K562 (cell line): ENCODE results near the gene DUOXA2. TPM values are rescaled to one million over a fixed set of nuclear protein-coding genes. Genes with fewer than 3 reads are reported as not detected.

Source experiments
- ATAC-seq: fragments of 200-7000 bp; cut with Tn5 transposase; 3 replicates; pipeline ENCODE4 v1.9.1; 2020; ENCODE audit warnings: moderate library complexity
- BruUV-seq: library from RNA; stranded (reverse); fragments of 400-500 nt; replicated peaks from 2 replicates; lab custom pipeline; 2021; lab: Mats Ljungman, UMichigan
- CTCF ChIA-PET: fragments of 300-600 bp; formaldehyde crosslinking; extraction: SDS; loops from one replicate; lab custom pipeline; 2021; ENCODE audit warnings: low intra/inter-chr PET ratio; lab: Yijun Ruan, JAX
- POLR2A ChIA-PET: fragments of 300-600, 350-650 bp; sonication (Branson Sonifier 250); formaldehyde crosslinking; extraction: SDS; loops from one replicate; lab custom pipeline; 2021; ENCODE audit warnings: antibody characterized with exemption, inconsistent platforms; lab: Yijun Ruan, JAX
- DNase-seq, 4 experiments: peaks; one replicate each; pipeline versions ENCODE4 v3.0.0 to v3.0.0-alpha.2; 2011 to 2018; ENCODE audit warnings: low spot score in 3 of 4, mixed read lengths in 3 of 4; ENCODE audit errors: extremely low read depth in 1 of 4
- FAIRE-seq: peaks from 2 replicates; lab custom pipeline; 2011; peaks lifted over from hg19 to GRCh38; lab: Jason Lieb, UNC
- H2AFZ ChIP-seq: 2 replicates; pipeline ENCODE4 v1.6.0; 2011; ENCODE audit warnings: low read depth, low read length, control low read depth, inconsistent platforms
- H3K27ac ChIP-seq: fragments of 200-600 bp; 3 replicates; pipeline ENCODE4 v1.8.0; 2011; ENCODE audit warnings: low read depth, mild to moderate bottlenecking, control low read depth, inconsistent platforms, low read length, moderate library complexity, mixed read lengths; ENCODE audit errors: extremely low read depth
- H3K27me3 ChIP-seq, 2 experiments: fragments of 300-600 bp in 1 of 2; 2 replicates in 1 of 2; 3 replicates in 1 of 2; pipeline versions ENCODE4 v1.6.0 to v1.8.0; 2011; ENCODE audit warnings: inconsistent platforms in 2 of 2, low read length in 2 of 2, mild to moderate bottlenecking in 1 of 2, mixed read lengths in 1 of 2, moderate library complexity in 1 of 2; ENCODE audit not compliant: control insufficient read depth in 2 of 2, insufficient read depth in 2 of 2
- H3K36me3 ChIP-seq: fragments of 300-600 bp; 3 replicates; pipeline ENCODE4 v1.8.0; 2011; ENCODE audit warnings: mild to moderate bottlenecking, low read length, inconsistent platforms; ENCODE audit not compliant: control insufficient read depth, insufficient read depth
- H3K4me1 ChIP-seq, 2 experiments: fragments of 200-600 bp in 1 of 2; replicated peaks in 1 of 2; 2 replicates in 1 of 2; 3 replicates in 1 of 2; pipeline versions ENCODE4 v1.5.1 to v1.8.0; 2011; ENCODE audit warnings: inconsistent platforms in 2 of 2, low read length in 2 of 2, mild to moderate bottlenecking in 1 of 2, mixed read lengths in 1 of 2, moderate library complexity in 1 of 2; ENCODE audit not compliant: control insufficient read depth in 2 of 2, insufficient read depth in 2 of 2
- H3K4me2 ChIP-seq: 2 replicates; pipeline ENCODE4 v1.6.1; 2011; ENCODE audit warnings: low read length, control low read depth, inconsistent platforms, mixed read lengths; ENCODE audit not compliant: insufficient read depth
- H3K4me3 ChIP-seq: fragments of 200-600 bp; sonication (generic), shearing (Covaris generic); 2 replicates; pipeline ENCODE4 v1.5.1; 2016; ENCODE audit warnings: control low read depth, inconsistent platforms
- H3K79me2 ChIP-seq: fragments of 200-600 bp; 3 replicates; pipeline ENCODE4 v1.8.0; 2011; ENCODE audit warnings: low read length, inconsistent platforms; ENCODE audit not compliant: control insufficient read depth, insufficient read depth
- H3K9ac ChIP-seq, 2 experiments: 2 replicates each; pipeline versions ENCODE4 v1.6.0 to v1.6.1; 2011; ENCODE audit warnings: low read depth in 2 of 2, low read length in 2 of 2, control low read depth in 1 of 2, inconsistent platforms in 1 of 2, mild to moderate bottlenecking in 1 of 2, mixed read lengths in 1 of 2; ENCODE audit not compliant: insufficient read depth in 1 of 2
- H3K9me1 ChIP-seq: one replicate; pipeline ENCODE4 v1.6.0; 2011; ENCODE audit warnings: inconsistent platforms, mild to moderate bottlenecking, low read length, moderate library complexity; ENCODE audit not compliant: control insufficient read depth, insufficient read depth
- H3K9me3 ChIP-seq: replicated peaks from 2 replicates; pipeline ENCODE4 v1.5.1; 2011; ENCODE audit warnings: low read depth, low read length, inconsistent platforms; ENCODE audit not compliant: control insufficient read depth, insufficient read depth
- H4K20me1 ChIP-seq: replicated peaks from 2 replicates; pipeline ENCODE4 v1.6.1; 2011; ENCODE audit warnings: low read length, inconsistent platforms, mixed read lengths; ENCODE audit not compliant: control insufficient read depth, insufficient read depth
- ARID2 ChIP-seq: fragments of 450-650 bp; IDR thresholded peaks from 2 replicates; pipeline ENCODE4 v1.6.1; 2017; ENCODE audit warnings: antibody characterized with exemption, mild to moderate bottlenecking
- ID3 ChIP-seq, 2 experiments: fragments of 250-450 bp in 1 of 2; fragments of 450-650 bp in 1 of 2; sonication (Bioruptor Pico) in 1 of 2; IDR thresholded peaks; 2 replicates each; pipeline versions ENCODE4 v1.6.1 to v1.8.0; 2016 to 2021; ENCODE audit warnings: mild to moderate bottlenecking in 2 of 2, moderate library complexity in 2 of 2, missing compliant biosample characterization in 1 of 2, missing genetic modification characterization in 1 of 2
- MCM5 ChIP-seq: fragments of 450-650 bp; IDR thresholded peaks from 2 replicates; pipeline ENCODE4 v1.6.1; 2016; ENCODE audit warnings: low read depth
- NKRF ChIP-seq: fragments of 450-650 bp; IDR thresholded peaks from 2 replicates; pipeline ENCODE4 v1.6.1; 2016; ENCODE audit warnings: borderline replicate concordance
- PATZ1 ChIP-seq: fragments of 250-450 bp; sonication (Bioruptor Pico); IDR thresholded peaks from 2 replicates; pipeline ENCODE4 v1.5.0; 2020; ENCODE audit warnings: mild to moderate bottlenecking, borderline replicate concordance
- POLR3G ChIP-seq: IDR thresholded peaks from 2 replicates; pipeline ENCODE4 v1.6.1; 2011; ENCODE audit not compliant: insufficient read length, insufficient replicate concordance; ENCODE audit errors: extremely low read depth
- TRIM28 ChIP-seq: fragments of 450-650 bp; IDR thresholded peaks from 2 replicates; pipeline ENCODE4 v1.6.1; 2017
- ZNF639 ChIP-seq, 2 experiments: fragments of 200-800 bp in 1 of 2; sonication (Bioruptor generic) in 1 of 2; sonication (generic) in 1 of 2; formaldehyde crosslinking in 1 of 2; IDR thresholded peaks in 1 of 2; conservative IDR thresholded peaks in 1 of 2; 2 replicates each; pipeline versions ENCODE4 v1.5.0 to v1.6.1; 2016 to 2020; ENCODE audit warnings: missing compliant biosample characterization in 1 of 2, missing genetic modification characterization in 1 of 2, missing genetic modification reagents in 1 of 2
- WGBS: fragments of 100-300 bp; shearing (Covaris generic); methylation state at CpG from one replicate; pipeline ENCODE4 v1.1.6; 2016; ENCODE audit warnings: low coverage, mixed read lengths; ENCODE audit not compliant: insufficient coverage; ENCODE audit errors: missing lambda C conversion rate; 5-methylcytosine and 5-hydroxymethylcytosine counted together
- in situ Hi-C: fragments of 300-500 bp; cut with MboI; formaldehyde crosslinking; loops from 4 replicates; pipeline ENCODE4 v1.15.0; 2018; ENCODE audit warnings: inconsistent platforms, mixed read lengths
- intact Hi-C: fragments of 100-400 bp; cut with micrococcal nuclease; formaldehyde crosslinking; loops from 2 replicates; pipeline ENCODE4 v1.14.2; 2022
- polyA plus RNA-seq, 8 experiments: library from polyadenylated mRNA; depleted of rRNA in 4 of 8; stranded (reverse) in 5 of 8; unstranded in 3 of 8; fragments of >200 nt; fragmentation: Nextera tagmentation in 2 of 8; fragmentation: Illumina TruSeq in 1 of 8; extraction: Ambion mirVana in 2 of 8; extraction: Trizol in 1 of 8; gene quantifications; 2 replicates each; pipeline versions ENCODE4 v1.2.1 to v1.2.3, GENCODE V29; 2011 to 2014; ENCODE audit warnings: inconsistent platforms in 1 of 8, missing spikeins in 1 of 8
- total RNA-seq, 7 experiments: library from RNA; depleted of rRNA in 6 of 7; stranded (reverse); fragments of >200 nt in 6 of 7; fragmentation: Illumina TruSeq in 2 of 7; extraction: Trizol in 2 of 7; gene quantifications; 2 replicates each; pipeline versions ENCODE4 v1.2.1 to v1.2.3, GENCODE V29; 2011 to 2021; ENCODE audit warnings: low replicate concordance in 1 of 7

Gene DUOXA2
- total and polyA plus RNA-seq, 9 of the 15 experiments (the other 6 are each of a cell fraction or from before 2014, with no cell fraction given), result not detected

GRCh38 chr15:45165536-45165935 lies 51.4 kb downstream of the DUOXA2 start (continued):
- TF ChIP-seq MCM5 (no peak), ARID2 (no peak), TRIM28 (no peak), POLR3G (no peak), ID3 (CRISPR knock-in tag; IDR thresholded peaks at IDR 0.05) (no peak), ID3 (tag; IDR thresholded peaks at IDR 0.05) (no peak), NKRF (no peak)

- ATAC-seq (peak; percentile 93), FAIRE-seq (peak; percentile 81), DNase-seq (peak; percentile 87 to 92 (median 88))
- peaks cover 31 to 49% of the 10 kb centered on the region in 2 experiments for H3K4me1 ChIP-seq
- peak overlapping the region; percentile 82 to 97 for H3K9ac ChIP-seq
- ChIA-PET POLR2A (interaction anchor here (1.5 to 2.2 kb wide), 2 partner anchors 10 to 17 kb away, joined by 4 to 8 read pairs; no protein-coding TSS in a partner anchor), CTCF (interaction anchor here (0.6 to 3.0 kb wide), 2 partner anchors 291 to 422 kb away, joined by 3 to 14 read pairs; no protein-coding TSS in a partner anchor)
- H3K27ac ChIP-seq, result peak overlapping the region; percentile 86
- H3K27me3 ChIP-seq, result no peaks in the 10 kb centered on the region
- 1% methylated on average over 45 of the region's 79 CpGs for WGBS
- peak overlapping the region; percentile 69 for H3K4me3 ChIP-seq
- in situ Hi-C loops (no loop called here), intact Hi-C loops (loop anchor here (1.0 to 10.0 kb wide), 2 partner anchors 31 to 448 kb away; no protein-coding TSS in a partner anchor)
- H3K36me3 ChIP-seq, result no peaks in the 10 kb centered on the region
- no peaks in the 10 kb centered on the region for H3K9me3 ChIP-seq
- H4K20me1 ChIP-seq, result peaks cover 5% of the 10 kb centered on the region; the same call in 1 of the 2 replicates
- H3K4me2 ChIP-seq, result peak overlapping the region; percentile 76
- H3K9me1 ChIP-seq, result no peaks in the 10 kb centered on the region
- H2AFZ ChIP-seq, result peak overlapping the region; percentile 95
- no TSS peak for BruUV-seq
- peaks cover 3% of the 10 kb centered on the region; the same call in 1 of the 3 replicates for H3K79me2 ChIP-seq
- TF ChIP-seq PATZ1, result no peak
- no peak for TF ChIP-seq ID3 (CRISPR knock-in tag; IDR thresholded peaks at IDR 0.05)
- 0 out of 2 replicates have a peak, but pooled peaks have one; percentile 34 for TF ChIP-seq ID3 (tag; IDR thresholded peaks at IDR 0.05)
- TF ChIP-seq ZNF639 (CRISPR knock-in tag; conservative IDR thresholded peaks at IDR 0.05 in 1 of 2, IDR thresholded peaks at IDR 0.05 in 1 of 2), result peak in 1 of 2 experiments; percentile 40; a peak in 1 of 4 replicates
Measured at GRCh38 chr15:45166834-45167630, 52.9 kb downstream of the DUOXA2 start.
